Endometrial microvascular endothelial cells (primary cell): ENCODE data around the gene HMSD. TPM values are rescaled to one million over a fixed set of nuclear protein-coding genes. Genes with fewer than 3 reads are reported as not detected.

Experiments
- in situ Hi-C: cut with HindIII; loops from 2 replicates; pipeline ENCODE4 v1.10.0; 2017; ENCODE audit warnings: low sequenced_read_pairs, low pct_unique_long_range_greater_than_20kb; ENCODE audit errors: inconsistent ontology term
- total RNA-seq: library from RNA; depleted of rRNA; stranded (reverse); fragments of >200 nt; gene quantifications from one replicate; pipeline ENCODE4 v1.2.3, GENCODE V29; 2015; ENCODE audit errors: inconsistent ontology term

HMSD gene
- total RNA-seq, 1 donor from 2014 or later, result not detected

- in situ Hi-C loops, result no loop called here
Measured at GRCh38 chr18:63980027-63980426, 30.9 kb downstream of the HMSD start.

DNA sequence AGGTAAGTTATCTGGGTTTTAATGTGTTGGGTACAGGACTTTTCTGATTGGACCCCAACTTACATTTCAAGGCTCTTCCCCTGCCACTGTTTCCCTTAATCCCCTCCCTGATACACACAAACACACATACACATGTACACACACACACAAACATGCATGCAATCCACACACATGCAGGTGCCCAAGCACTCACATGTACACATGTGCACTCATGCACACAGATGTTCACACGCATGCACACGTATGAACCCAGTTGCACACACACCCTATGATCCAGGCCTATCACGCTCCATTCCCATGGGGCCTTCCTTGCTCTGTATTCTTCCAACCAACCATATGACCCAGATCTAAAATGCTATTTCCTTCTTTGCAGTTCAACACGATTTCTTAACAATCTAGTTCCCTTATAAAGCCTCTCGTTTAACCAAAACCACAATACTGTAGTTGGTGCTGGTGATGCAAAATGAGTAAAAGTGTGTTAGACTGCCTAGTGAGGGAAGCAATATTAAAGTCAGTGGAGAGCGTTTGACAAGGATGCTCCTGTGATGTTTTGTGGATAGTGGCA is 31.9 kb downstream of the HMSD start:
- in situ Hi-C loops, result no loop called here

- in situ Hi-C loops, result no loop called here
Measured at GRCh38 chr18:63981719-63982118, 32.6 kb downstream of the HMSD start.

GRCh38 chr18:63982361-63982760 is 33.3 kb downstream of the HMSD start:
- in situ Hi-C loops, result no loop called here

GRCh38 chr18:63986885-63987284 is 37.8 kb downstream of the HMSD start:
- in situ Hi-C loops, result no loop called here

DNA sequence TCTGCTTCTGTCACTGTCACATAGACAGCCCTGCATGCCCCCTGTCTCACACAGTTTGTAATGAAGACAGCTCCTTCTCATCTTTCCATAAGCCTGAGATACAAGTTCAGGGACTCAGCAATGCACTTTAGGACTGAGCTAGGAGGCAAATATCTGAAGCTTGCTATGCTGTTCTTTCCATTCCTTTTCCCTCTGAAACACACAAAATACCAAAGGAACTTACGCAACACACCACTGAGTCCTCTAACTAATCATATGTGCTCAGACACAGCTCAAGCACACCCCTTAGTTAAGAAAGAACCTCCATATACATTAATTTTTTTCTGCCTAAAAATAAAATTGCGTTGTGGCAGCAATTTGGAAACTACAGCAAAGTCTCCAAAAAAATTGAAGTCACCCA is 38.6 kb downstream of the HMSD start:
- in situ Hi-C loops, result no loop called here

GRCh38 chr18:63992751-63993150 is 43.6 kb downstream of the HMSD start:
- in situ Hi-C loops, result no loop called here

DNA sequence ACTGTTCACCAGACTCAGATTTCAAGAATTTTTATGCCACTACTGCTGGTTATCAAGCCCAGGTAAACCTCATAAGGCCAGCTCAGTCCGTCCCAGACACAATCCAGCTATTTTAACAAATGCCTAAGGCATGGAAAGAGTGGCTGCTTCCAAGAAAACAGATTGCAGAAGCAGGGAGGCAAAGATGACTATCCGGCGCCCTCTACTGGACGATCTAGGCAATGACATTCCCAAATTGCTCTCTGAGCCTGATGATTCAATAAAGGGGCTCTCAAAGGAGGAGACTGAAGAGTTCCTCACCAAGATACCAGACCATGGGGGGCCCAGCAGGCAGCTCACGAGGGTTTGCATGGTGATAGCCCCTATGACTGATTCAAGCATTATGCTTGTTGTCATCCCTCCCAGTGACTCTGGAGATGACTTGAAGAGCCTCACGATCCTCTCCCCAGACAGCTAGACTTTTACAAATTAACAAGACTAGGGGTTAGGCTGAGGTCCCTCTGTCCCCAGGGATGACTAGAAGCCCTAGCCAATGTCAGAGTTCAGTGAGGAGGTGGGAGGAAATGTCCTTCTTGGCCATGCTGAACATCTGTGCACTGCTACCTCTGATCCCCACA is 45.8 kb downstream of the HMSD start:
- in situ Hi-C loops, result no loop called here

GRCh38 chr18:63997041-63997440 is 47.9 kb downstream of the HMSD start:
- in situ Hi-C loops, result no loop called here

- in situ Hi-C loops, result no loop called here
Measured at GRCh38 chr18:63997606-63998005, 48.5 kb downstream of the HMSD start.

DNA sequence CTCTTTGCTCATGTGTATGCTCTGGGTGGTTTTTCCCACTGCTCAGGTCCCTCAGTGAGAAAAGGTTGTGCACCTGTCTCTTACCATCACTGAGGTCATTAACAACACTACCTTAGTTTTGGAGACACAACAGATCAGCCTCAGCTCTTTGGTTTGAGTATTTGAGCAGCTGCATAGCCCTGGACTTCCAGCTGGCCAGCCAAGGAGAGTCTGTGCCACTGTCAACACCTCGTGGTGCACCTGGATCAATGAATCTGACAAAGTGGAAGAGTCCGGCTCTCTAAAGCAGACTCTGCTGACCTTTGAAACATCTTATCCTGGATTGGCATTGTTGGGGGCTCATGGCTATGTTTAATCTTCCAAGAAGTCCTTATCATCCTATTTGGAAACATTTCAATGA is 50.8 kb downstream of the HMSD start:
- in situ Hi-C loops, result no loop called here

DNA sequence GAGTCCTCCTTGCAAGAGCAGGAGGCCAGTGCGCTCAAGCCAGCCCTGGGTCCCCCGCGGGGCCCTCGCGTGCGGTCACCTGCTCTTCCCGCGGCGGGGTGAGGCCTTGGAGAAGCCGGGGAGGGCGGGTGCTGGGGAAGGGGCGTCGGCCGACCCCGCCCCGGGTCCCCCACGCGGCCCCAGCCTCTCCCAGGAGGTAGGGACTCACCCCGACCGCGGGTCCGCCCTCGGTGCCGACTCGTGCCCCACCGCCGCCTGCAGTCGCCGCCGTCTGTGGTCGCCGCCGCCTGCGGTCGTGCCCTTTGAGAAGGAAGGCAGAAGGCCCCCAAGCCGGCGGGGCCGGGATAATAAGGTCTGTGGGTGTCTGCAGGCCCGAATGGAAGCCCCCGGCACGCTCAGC is 53.5 kb downstream of the HMSD start:
- in situ Hi-C loops, result no loop called here

GRCh38 chr18:64009305-64009704 is 60.2 kb downstream of the HMSD start:
- in situ Hi-C loops, result no loop called here

Other genes starting within 250 kb of the HMSD start
- gene SERPINB11, start 246.3 kb upstream of the HMSD start, total RNA-seq, result not detected
- gene SERPINB7, start 173.9 kb upstream of the HMSD start, total RNA-seq, result 0.19 TPM
- gene SERPINB2, start 61.6 kb upstream of the HMSD start, total RNA-seq, result 1.0 TPM
- gene SERPINB10, start 41.3 kb upstream of the HMSD start, total RNA-seq, result not detected
- 34.6 TPM for gene SERPINB8, start 20.8 kb downstream of the HMSD start, total RNA-seq
- gene LINC00305, start 199.8 kb downstream of the HMSD start, total RNA-seq, result not detected